Activated gamma-delta T cell (primary cell): Measurements from ENCODE around the gene DNASE1L2.
"Not testable (repeated sequence)": the region's sequence is repeated elsewhere in the genome, so short reads cannot be mapped to it uniquely, and the experiment has no call there.

Source experiments
- DNase-seq: peaks from one replicate; lab custom pipeline; 2025; lab: John Stamatoyannopoulos, UW

The DNASE1L2 gene

DNA sequence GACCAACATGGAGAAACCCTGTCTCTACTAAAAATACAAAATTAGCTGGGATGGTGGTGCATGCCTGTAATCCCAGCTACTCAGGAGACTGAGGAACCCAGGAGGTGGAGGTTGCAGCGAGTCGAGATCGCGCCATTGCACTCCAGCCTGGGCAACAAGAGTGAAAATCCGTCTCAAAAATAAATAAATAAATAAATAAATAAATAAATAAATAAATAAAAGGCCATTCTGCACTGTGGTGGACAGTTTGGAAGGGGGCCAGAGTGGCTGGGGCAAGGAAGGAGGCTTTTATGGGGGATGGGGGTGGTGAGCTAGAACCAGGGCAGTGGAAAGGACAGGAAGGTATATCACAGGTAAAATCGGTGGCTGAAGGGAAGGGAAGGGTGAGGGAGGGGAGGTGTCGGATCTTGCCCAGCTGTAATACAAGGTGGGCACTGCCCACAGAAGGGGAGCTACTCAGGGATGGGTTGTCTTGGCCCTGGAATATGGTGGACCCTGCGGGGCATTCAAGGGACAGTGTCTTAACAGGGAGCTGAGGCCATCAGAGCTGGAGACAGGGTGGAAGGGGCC, 33.0 kb upstream of the DNASE1L2 start:
- not testable (repeated sequence) for DNase-seq

DNA sequence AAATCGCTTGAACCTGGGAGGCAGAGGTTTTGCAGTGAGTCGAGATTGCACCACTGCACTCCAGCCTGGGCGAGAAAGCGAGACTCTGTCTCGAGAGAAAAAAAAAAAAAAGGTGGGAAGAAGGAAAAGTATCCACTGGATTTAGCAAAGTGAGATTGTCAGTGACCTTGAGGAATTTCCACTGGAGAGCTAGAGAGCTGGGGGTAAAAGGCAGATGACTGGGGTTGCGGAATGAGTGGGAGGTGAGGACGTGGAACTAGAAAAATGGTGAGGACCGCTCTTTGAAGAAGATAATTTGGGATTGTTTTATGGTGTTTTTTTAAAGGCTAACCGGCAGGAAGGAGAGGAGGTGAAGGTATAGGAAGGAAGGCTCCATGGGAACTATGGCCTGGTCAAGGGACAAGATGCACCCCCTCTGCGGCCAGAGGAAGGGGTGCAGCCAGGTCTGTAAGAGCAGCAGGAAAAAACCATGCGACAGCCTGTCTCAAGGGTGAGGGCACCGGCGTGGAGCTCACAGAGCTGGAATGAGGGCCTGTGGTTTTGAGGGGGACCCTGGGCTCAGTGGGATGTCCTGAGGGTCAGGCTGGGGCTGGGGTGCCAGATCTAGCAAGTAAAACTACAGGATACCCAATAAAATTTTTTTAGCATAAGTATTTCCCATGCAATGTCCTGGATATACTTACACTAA, 31.7 kb upstream of the DNASE1L2 start:
- DNase-seq, result no peak

DNA sequence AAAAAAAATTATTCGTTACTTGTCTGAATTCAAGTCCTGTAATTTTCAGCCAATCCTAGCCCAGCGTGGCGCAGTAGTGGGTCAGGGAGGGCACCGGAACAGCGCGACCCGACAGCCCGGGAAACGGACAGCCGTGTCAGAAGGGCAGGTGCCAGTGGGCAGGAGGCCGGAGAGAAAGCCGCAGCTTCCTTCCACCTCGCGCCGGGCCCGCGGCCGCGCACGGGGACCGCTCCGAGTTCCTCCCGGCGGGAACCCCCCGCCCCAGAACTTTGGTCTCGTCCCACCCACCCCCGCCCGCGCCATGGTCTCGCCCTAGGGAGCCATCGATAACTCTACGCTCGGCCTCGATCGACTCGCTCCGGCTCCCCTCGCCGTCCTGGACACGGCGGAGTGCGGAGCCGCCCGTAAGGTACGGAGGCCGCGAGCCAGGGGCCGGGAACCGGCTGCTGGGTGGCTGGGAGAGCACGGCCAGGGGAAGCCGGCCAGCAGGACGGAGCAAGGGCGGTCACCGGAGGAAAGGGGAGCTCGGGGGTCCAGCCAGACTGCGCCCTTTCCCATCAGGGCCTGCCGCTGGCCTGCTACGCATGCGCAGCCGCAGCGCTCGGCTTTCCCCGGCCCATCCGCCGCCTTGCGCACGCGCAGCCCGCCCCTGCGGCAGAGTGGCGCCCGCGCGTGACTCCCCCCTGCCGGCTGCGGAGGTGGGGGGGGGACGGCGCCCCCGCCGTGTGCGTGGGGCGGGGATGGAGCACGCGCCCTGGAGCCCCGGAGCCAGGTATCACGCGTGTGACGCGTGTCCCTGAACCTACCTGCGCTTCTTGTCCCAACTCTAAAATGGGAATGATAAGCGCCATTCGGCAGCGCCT, 30.9 kb upstream of the DNASE1L2 start, which contains the start of gene MLST8:
TSS of gene MLST8 (plus strand) at position 351 of the 863 bp plus-strand sequence. CDS start 632 bp downstream, outside the sequence.
- peak; percentile 92 for DNase-seq

DNA sequence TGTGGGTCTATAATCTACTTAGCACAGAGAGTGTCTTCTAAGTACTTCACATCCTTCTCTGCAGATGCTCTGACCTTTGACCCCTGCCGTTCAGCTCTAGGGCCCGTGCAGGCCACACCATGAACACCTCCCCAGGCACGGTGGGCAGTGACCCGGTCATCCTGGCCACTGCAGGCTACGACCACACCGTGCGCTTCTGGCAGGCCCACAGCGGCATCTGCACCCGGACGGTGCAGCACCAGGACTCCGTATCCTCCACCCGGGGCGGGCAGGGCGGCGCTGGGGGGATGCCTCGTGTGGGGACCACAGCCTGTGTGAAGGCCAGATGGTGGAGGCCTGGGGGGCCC, 30.3 kb upstream of the DNASE1L2 start:
- no peak for DNase-seq

DNA sequence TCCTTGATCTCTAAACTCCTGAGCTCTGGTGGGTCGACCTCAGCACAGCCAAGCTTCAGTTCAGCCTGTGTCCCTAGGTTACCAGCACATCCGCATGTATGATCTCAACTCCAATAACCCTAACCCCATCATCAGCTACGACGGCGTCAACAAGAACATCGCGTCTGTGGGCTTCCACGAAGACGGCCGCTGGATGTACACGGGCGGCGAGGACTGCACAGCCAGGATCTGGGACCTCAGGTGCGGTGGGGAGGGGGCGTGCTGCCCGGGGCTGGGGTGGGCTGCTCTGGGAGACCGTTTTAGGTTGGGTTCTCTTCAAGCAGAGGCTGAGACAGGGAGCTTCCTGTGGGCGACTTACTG, 29.8 kb upstream of the DNASE1L2 start:
- no peak for DNase-seq

DNA sequence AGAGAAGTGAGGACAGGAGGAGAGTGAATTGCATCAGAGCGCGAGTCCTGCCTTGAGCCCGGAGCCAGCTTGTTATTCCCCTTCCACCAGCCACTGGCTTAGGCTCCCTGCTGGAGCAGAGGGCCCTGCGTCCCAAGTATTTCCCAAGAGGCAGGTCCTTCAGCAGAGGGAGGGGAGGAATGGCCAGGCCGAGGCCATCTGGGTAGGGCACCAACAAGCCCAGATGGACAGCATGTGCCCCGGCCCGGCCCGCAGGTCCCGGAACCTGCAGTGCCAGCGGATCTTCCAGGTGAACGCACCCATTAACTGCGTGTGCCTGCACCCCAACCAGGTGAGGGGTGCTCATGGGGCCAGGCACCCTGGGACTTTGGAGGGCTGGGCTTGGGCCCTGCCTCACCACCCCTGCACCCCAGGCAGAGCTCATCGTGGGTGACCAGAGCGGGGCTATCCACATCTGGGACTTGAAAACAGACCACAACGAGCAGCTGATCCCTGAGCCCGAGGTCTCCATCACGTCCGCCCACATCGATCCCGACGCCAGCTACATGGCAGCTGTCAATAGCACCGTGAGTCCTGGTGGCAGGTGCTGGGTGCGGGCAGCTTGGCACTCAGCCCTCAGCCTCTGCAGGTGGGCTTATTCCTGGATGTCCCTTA, 29.3 kb upstream of the DNASE1L2 start:
- DNase-seq, result no peak

DNA sequence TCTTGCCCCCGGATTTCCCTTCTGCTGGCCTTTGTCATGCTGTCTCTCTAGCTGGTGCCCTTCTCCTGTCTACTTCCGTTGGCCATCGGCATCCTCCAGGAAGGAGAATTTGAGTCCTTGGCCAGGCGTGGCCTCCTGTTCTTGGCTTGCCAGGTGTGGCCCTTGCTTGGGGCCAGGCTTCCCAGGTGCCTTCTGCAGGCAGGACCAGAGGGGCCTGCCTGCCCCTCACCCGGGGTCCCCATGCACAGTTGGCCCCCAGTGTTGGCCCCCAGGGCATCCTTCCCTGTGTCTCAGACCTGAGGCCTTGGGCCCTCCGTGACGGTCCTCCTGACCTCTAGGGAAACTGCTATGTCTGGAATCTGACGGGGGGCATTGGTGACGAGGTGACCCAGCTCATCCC, 28.4 kb upstream of the DNASE1L2 start:
- no peak for DNase-seq

DNA sequence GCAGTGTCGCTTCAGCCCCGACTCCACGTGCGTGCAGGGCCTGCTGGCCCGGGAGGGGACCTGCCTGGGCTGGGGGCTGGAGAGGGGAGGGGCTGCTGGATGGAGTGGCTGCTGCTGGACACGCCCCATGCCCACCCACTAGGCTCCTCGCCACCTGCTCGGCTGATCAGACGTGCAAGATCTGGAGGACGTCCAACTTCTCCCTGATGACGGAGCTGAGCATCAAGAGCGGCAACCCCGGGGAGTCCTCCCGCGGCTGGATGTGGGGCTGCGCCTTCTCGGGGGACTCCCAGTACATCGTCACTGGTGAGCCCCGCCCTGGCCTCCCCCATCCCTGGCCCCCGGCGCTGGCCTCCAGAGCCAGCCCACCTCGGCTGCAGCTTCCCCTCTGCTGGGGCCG, 27.9 kb upstream of the DNASE1L2 start:
- no peak for DNase-seq

DNA sequence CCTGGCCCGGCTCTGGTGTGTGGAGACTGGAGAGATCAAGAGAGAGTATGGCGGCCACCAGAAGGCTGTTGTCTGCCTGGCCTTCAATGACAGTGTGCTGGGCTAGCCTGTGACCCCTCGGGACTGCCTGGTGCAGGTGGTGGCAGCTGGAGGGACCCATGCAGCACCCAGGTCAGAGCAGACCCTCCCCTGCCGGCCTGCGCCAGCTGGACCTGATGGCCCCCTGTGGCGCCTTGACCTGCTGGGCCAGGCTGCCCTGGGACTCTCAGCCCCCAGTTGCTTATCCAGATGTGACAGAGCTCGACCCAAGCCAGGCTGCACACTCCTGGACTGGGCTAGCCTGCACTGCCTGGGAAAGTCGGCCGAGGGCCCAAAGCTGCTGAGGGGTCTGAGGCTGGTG, 27.5 kb upstream of the DNASE1L2 start:
- no peak for DNase-seq

DNA sequence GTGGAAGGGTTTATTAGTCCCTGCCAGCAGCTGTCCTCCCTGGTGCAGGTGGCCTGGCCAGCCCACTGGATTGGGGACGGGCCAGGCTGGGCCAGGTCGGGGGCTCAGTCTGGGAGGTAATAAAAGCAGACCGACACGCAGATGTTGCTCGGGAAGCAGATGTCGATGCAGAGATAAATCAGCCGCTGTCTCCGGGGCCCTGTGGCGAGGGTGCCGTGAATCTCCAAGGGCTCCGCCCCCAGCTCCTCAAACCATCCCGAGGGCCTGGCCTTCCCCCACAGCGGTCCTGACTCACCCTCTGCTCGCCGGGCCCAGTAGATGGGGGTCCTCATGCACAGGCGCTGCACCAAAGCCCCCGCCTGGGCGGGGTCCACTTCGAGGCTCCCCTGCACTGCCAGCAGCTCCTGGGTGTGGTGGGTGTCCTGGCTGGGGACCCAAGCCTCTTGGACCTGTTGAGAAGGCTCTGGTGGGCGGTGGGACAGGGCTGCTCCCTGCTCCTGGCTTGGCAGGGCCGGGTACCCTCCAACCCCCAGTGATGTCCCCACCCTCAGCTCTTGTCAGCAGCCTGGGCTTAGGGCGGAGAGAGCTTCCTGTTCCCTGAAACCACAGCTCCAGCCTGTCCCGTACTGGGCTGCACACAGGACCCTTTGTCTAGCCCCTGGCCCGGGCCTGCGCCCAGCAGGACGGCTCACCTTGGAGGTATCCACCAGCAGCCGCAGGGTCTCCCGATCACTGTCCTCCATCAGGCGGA, 26.8 kb upstream of the DNASE1L2 start:
- DNase-seq, result no peak

DNA sequence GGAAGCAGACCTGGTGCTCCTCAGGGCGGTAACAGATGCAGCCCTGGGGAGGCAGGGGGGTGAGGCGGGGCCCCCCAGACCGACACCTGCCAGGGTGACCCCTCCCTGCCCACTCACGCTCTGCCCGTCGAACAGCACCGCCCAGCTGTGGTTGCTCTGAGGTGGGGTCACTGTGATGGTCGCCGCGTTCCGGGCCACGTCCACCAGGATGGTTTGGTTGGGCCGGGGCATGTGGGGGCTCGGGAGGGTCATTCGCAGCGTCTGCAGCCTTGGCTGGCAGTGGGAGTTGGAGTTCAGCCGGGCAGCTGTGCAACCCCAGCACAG, 26.3 kb upstream of the DNASE1L2 start:
- no peak for DNase-seq

DNA sequence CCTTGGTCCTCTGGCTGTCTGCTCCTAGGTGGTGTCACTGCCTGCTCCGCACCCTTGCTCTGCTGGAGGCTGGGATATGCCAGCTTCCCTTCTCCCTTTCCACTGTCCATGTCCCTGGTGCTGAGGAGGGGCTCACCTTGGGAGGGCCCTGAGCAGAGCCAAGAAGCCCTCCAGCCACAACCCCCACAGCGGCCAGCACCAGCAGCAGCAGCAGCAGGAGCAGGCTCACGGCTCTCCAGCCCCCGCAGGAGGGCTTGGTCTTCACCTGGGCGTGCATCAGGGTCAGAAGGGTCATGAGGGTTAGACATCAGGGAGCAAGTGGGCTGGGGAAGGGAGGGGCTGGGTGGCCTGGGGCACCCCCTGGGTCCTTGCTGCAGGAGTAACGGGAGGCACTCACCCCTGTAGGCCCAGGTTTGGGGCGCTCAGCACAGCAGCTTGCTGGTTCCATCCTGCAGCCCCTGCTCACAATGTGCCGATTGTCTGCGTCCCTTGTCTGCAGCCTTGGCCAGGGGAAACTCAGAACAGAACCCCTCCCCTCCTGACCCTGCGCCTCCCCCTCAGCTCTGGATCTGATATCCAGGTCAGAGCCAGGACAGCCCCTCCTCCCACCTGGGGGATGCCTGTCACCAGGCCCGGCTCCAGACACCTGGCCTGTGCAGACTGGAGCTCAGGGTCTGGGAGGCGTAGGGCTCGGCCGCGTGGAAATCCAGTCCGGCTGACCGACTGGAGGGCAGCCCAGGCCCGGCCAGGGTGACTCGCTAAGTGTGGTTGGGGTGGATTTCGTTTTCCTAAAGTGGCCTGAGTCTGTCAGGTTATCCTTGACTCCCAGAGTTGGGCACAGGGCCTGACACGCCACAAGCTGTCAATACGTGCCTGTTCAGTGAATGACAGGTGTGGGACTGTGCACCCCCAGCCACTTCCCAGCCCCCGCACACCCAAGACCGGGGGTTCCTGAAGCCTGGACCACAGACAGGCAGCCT, 25.6 kb upstream of the DNASE1L2 start, which contains the start of gene BRICD5:
TSS of gene BRICD5 (minus strand) at position 478 of the 980 bp plus-strand sequence. CDS start at position 448, 30 bp downstream.
- DNase-seq, result no peak

DNA sequence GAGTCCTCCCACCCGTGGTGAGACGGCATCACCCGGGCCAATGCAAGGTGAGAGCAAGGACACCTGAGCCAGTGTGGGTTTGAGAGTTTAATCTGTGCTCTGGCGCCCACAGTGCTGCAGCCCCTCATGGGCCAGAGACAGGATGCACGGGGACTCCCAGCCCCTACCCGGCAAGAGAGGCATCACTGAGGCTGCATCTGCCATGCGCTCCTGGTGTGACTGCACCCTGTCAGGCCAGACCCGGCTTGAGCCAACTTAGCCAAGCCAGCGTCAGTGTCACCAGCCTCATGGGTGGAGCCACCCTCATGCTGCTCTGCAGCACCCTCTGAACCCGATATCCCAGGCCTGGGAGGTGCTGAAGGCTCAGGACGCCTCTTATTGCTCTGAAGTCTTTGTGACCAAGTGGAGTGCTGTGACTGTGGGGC, 24.3 kb upstream of the DNASE1L2 start:
- no peak for DNase-seq

DNA sequence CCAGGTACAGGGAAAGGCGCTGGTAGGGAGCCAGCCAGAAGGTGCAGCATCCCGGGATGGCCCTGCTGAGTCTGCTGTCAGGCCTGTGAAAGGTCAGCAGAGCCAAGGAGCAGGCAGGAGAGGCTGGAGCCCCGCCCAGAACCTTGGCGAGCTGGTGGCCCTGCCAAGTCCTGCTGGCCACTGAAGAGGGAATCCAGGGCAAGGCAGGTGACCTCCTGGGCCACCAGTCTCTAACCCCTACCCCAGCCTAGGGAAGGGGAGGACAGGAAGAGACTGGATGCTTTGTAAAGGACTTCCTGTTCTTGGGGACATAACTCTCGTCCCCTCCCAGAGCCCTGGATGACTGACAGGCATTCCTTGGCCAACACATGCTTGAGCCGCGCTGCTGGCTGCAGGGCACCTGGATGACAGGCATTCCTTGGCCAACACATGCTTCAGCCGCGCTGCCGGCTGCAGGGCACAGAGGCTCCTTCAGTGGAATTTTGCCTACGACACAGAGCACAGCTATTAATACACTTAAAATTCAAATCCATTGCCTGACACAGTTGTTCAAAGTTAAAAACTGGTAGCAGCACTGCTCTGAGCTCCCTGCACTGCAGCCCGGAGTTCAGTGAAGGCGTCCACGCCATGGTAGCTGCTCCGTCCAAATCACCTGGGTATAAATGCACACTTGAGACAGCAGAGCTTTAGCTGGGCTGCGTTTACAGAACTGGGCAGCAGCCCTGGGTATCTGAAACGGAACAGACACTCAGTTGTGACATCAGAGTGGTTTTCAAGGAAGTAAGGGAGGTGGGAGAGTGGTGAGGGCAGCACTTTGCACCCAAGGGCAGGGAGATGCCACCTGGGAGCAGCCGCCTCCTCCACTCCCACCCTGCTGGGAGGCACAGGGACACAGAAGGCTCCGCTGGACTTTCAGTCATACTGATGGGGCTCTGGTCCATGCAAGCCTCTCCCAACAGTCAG, 23.6 kb upstream of the DNASE1L2 start:
- no peak for DNase-seq

DNA sequence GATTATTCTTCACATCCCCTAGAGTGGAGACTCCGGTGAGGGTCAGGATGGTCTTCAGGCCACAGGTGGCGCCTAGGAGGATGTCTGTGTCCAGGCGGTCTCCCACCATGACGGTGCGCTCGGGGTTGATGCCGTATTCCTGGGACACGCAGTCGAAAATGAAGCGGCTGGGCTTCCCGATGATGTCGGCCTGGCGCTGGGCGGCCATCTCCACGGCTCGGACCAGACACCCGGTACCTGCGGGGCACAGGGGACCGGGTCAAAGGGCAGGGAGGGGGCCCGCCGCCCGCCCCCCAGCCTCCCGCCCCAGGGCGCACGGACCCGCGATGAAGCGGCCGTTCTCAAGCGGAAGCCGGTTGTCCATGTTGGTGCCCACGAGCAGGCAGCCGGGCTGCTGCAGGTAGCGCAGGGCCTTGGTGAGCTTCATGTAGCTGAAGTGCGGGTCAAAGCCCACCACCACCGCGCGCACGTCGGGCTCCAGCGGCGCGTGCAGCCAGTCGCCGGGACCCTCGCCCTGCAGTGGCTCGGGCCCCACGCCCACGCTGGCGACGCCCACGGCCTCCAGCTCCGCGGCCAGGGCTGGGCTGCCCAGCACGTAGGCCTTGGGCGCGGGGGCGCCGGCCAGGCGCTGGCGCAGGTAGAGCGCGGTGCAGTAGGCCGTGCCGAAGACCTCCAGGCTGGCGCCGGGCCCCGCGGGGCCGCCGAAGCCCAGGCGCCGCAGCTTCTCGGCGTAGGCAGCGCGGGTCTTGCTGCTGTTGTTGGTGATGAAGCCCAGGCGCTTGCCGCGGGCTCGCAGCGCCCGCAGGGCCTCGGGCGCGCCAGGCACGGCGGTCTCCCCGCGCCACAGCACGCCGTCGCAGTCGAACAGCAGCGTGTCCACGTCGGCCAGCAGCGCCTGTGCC, 22.2 kb upstream of the DNASE1L2 start:
- DNase-seq, result no peak

DNA sequence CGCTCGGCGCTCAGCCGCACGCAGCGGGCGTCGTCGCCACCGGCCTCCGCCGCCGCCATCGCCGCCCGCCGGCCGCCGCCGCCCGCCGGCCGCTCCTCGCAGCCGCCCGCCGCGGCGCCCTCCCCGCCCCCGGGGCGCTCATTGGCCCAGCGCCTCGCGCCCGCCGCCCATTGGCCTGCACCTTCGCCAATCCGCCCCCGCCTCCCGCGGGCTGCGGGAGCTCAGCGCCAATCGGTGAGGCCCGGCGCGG, 21.6 kb upstream of the DNASE1L2 start, which contains the start of gene PGP:
TSS of gene PGP (minus strand) at position 122 of the 250 bp plus-strand sequence. CDS start at position 59, 63 bp downstream.
- peak; percentile 98 for DNase-seq

DNA sequence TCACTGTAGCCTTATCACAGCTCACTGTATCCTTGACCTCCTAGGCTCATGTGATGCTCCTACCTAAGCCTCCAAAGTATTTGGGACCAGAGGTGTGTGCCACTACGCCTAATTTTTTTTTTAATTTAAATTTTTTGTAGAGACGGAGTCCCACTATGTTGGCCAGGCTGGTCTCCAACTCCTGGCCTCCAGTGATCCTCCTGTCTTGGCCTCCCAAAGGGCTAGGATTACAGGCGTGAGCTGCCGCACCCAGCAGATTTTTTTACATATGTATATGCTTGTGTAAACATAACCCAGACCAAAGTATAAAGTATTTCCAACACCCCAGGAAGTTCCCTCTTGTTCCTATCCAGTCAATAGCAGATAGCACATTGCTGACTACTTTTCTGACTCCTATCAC, 19.9 kb upstream of the DNASE1L2 start:
- no peak for DNase-seq

DNA sequence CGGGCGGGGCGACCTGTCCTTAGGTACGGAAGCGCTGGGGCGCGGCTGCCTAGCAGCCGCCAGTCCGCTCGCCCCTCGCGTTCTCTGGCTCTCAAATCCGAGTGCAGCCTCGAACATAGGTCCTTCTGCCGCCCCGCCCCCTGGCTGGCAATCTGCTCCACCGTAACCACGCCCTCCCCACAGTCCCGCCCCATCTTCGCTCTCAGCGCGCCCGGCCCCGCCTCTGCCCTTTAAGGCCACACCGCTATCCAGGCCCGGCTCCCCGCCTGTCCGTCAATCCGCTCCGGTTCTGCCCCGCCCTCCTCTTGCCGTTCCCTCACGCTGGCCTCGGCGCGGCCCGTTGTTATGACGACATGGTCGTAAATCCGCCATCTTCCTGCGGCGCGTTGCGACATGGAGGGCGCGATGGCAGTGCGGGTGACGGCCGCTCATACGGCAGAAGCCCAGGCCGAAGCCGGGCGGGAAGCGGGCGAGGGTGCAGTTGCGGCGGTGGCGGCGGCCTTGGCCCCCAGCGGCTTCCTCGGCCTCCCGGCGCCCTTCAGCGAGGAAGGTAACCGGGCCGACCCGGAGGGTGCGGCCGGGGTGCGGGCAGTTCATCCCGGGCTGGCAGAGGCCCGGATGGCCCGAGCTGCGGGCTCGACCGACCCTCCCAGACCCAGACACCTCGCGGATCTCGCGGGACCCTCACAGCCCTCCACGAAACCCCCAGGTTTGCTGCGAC, 12.9 kb upstream of the DNASE1L2 start, which contains the start of gene E4F1:
TSS of gene E4F1 (plus strand) at position 371 of the 721 bp plus-strand sequence. CDS start at position 394, 23 bp downstream.
- DNase-seq, result peak; percentile 97
